HUES64 (cell line): ENCODE results near the gene HSPB8.

ENCODE experiments used
- H3K27ac ChIP-seq: 2 replicates; pipeline ENCODE4 v1.7.0; 2013; ENCODE audit warnings: low read depth, low read length, inconsistent platforms
- H3K27me3 ChIP-seq: 2 replicates; pipeline ENCODE4 v1.6.1; 2013; ENCODE audit warnings: mild to moderate bottlenecking, low read length; ENCODE audit not compliant: insufficient read depth
- H3K36me3 ChIP-seq: 2 replicates; pipeline ENCODE4 v1.6.1; 2013; ENCODE audit warnings: mild to moderate bottlenecking, low read length; ENCODE audit not compliant: insufficient read depth
- H3K4me1 ChIP-seq: 2 replicates; pipeline ENCODE4 v1.6.1; 2013; ENCODE audit warnings: mild to moderate bottlenecking, low read length, moderate library complexity; ENCODE audit not compliant: insufficient read depth
- H3K4me3 ChIP-seq: 2 replicates; pipeline ENCODE4 v1.5.1; 2013; ENCODE audit warnings: mild to moderate bottlenecking, low read length, moderate library complexity
- H3K9ac ChIP-seq: 2 replicates; pipeline ENCODE4 v1.6.1; 2013; ENCODE audit warnings: mild to moderate bottlenecking, low read depth, low read length
- H3K9me3 ChIP-seq: 2 replicates; pipeline ENCODE4 v1.6.1; 2013; ENCODE audit warnings: low read depth, low read length; ENCODE audit not compliant: insufficient read depth
- WGBS: fragments of 150-250, 120-280 bp; methylation state at CpG from one replicate; pipeline ENCODE4 v1.1.7; 2013; ENCODE audit warnings: missing lambda C conversion rate; 5-methylcytosine and 5-hydroxymethylcytosine counted together

Gene HSPB8

DNA sequence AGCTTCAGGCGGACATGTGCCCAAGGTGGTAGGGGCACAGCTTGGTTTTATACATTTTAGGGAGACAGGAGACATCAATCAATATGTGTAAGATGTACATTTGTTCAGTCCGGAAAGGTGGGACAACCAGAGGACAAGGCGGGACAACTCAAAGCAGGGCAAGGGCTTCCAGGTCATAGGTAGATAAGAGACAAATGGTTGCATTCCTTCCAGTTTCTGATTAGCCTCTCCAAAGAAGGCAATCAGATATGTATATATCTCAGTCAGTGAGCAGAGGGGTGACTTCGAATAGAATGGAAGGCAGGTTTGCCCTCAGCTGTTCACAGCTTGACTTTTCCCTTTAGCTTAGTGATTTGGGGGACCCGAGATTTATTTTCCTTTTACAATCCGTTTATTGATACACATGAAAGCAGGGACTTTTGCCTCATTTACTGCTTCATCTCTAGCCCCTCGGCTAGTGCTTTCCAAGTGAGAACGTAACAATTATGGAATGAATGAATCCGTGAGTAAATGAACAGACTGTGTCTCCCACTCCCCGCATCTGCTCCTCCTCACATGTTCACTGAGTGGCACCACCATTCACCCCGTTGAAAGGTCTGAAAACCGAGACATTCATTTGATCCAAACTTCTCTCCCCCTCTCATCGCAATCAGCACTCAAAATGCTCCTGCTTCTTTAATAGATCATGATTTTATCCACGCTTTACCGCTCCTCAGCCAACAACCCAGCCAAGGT is 6.9 kb upstream of the HSPB8 start:
- 90% methylated on average over 15 of the region's 15 CpGs for WGBS
- H3K9me3 ChIP-seq: no peaks in the 10 kb centered on the region
- no peaks in the 10 kb centered on the region for H3K27me3 ChIP-seq
- no peak overlapping the region for H3K4me3 ChIP-seq
- H3K9ac ChIP-seq: no peak overlapping the region
- no peak overlapping the region for H3K27ac ChIP-seq
- 0 out of 2 replicates have a peak, but pooled peaks cover 3% of the 10 kb centered on the region for H3K4me1 ChIP-seq
- H3K36me3 ChIP-seq: no peaks in the 10 kb centered on the region

DNA sequence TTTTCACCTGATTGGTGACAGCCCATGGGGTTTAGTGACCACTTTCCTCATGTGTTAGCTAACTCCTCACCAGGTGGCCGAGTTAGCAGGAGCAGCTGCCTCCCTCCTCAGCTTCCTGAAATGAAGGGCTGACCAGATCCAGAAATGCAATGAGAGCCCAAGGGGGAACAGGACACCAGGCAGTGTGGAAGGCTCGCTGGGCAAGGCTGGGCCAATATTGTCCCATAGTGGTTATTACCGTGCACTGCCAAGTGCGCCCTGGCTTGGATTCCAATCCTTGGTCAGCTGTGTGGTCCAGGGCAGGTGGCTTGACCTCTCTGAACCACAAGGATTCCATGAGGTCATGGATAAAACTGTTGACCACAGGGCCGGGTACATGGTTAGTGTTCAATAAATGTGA is 3.6 kb upstream of the HSPB8 start:
- Histone ChIP-seq H3K27ac (no peak overlapping the region), H3K4me3 (no peak overlapping the region), H3K27me3 (peaks cover 7% of the 10 kb centered on the region), H3K9ac (no peak overlapping the region), H3K4me1 (peaks cover 23% of the 10 kb centered on the region), H3K36me3 (no peaks in the 10 kb centered on the region), H3K9me3 (no peaks in the 10 kb centered on the region)
- 83% methylated on average over 5 of the region's 5 CpGs for WGBS

DNA sequence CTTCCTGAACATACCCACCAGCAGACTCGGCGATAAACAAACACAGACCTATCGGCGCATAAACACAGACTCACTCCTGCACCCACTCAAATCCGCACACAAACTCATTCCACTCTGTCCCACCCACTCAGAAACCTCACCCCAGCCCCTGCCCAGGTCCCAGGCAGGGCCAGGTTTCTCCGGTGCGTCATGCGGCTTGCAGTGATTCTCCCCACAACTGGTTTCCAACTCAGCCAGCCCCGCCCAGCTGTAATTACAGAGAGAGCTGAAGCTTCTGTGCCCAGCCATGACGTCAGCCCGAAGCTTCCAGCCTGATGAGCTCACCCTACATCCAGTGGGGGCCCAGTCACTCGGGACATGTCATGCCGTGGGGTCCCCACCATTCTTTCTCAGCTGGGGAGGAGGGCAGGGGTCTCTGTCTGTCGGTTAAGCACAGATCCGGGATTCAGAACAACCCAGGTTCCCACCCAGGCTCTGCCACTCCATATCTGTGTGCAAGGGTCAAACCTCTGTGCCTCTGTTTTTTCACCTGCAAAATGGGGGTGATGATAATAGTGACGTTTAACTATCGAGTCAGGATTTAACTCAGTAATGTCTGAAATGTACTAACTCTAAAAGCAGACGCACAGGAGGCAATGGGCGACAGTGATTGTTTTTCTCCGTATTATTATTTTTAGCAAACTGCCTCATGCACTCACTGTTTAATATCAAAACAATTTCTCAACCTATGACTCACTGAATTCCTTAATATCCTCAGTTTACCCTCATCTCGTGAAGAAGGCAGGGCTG is 2.3 kb upstream of the HSPB8 start:
- H3K36me3 ChIP-seq: no peaks in the 10 kb centered on the region
- H3K9ac ChIP-seq: no peak overlapping the region
- no peak overlapping the region for H3K4me3 ChIP-seq
- H3K27me3 ChIP-seq: peaks cover 7% of the 10 kb centered on the region
- H3K27ac ChIP-seq: no peak overlapping the region
- H3K4me1 ChIP-seq: peaks cover 36% of the 10 kb centered on the region
- WGBS: 69% methylated on average over 21 of the region's 21 CpGs
- H3K9me3 ChIP-seq: no peaks in the 10 kb centered on the region

DNA sequence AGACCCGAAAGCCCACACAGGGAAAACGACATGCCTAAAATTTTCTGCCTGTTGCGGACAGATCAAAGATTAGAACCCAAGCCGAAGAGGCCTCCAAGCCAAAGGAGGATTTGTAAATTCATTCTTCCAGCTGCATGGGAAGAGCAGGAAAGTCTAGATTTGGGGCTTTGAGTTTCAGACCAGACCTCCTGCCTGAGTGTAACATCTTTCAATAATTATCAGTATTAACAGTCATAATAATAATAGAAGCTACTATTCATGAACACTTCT is 1.7 kb upstream of the HSPB8 start:
- no peaks in the 10 kb centered on the region for H3K9me3 ChIP-seq
- 90% methylated on average over 4 of the region's 4 CpGs for WGBS
- H3K4me1 ChIP-seq: peaks cover 40% of the 10 kb centered on the region
- no peak overlapping the region for H3K9ac ChIP-seq
- H3K27me3 ChIP-seq: peaks cover 7% of the 10 kb centered on the region
- H3K4me3 ChIP-seq: no peak overlapping the region
- H3K36me3 ChIP-seq: no peaks in the 10 kb centered on the region
- no peak overlapping the region for H3K27ac ChIP-seq

DNA sequence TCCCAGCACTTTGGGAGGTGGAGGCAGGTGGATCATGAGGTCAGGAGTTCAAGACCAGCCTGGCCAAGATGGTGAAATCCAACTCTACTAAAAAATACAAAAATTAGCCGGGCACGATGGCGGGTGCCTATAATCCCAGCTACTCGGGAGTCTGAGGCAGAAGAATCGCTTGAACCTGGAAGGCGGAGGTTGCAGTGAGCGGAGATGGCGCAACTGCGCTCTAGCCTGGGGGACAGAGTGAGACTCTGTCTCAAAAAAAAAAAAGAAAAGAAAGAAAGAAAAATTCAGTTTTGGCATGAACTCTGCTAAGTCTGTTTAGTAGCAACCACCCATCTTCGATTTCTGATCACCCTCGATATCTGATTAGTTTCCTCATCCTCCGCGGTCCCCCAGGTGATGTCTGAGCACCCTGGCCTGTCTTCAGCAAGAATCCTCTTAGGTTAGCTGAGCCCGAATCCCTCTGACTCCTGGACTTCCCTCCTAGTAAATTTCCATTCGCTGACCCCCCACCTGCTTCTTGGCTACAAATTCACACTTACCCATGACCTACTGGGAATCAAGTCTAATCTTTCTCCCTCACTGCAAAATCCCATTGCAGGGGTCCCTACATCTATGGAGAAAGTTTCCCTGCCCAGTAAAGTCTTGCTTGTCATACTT is 879 bp upstream of the HSPB8 start:
- H3K27me3 ChIP-seq: peaks cover 7% of the 10 kb centered on the region
- peaks cover 40% of the 10 kb centered on the region for H3K4me1 ChIP-seq
- H3K36me3 ChIP-seq: no peaks in the 10 kb centered on the region
- WGBS: 91% methylated on average over 15 of the region's 15 CpGs
- peak overlapping the region; percentile 44; the same call in 1 of the 2 replicates for H3K4me3 ChIP-seq
- H3K9ac ChIP-seq: no peak overlapping the region
- H3K9me3 ChIP-seq: no peaks in the 10 kb centered on the region
- no peak overlapping the region for H3K27ac ChIP-seq

DNA sequence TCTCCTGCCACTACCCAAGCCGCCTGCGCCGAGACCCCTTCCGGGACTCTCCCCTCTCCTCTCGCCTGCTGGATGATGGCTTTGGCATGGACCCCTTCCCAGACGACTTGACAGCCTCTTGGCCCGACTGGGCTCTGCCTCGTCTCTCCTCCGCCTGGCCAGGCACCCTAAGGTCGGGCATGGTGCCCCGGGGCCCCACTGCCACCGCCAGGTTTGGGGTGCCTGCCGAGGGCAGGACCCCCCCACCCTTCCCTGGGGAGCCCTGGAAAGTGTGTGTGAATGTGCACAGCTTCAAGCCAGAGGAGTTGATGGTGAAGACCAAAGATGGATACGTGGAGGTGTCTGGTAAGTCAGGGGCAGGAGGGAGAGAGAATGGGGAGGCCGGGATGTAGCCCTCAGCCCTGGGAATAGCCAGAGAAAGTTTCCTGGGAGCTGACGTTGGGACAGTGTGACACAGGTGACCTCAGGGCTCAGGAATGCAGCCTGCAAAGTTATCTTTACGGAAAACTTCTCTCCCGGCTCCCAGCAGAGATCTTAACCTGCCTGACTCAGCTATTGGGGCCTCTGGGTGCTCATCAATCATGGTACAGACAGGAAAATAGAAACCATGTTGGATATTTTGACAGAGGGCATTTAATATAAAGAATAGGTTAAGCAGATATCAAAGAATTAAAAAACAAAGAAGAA is 747 bp downstream of the HSPB8 start:
- H3K36me3 ChIP-seq: no peaks in the 10 kb centered on the region
- H3K9me3 ChIP-seq: no peaks in the 10 kb centered on the region
- peak overlapping the region; percentile 29; the same call in 1 of the 2 replicates for H3K27ac ChIP-seq
- peak overlapping the region; percentile 44 for H3K4me3 ChIP-seq
- 46% methylated on average over 18 of the region's 18 CpGs for WGBS
- H3K9ac ChIP-seq: peak overlapping the region; percentile 44; the same call in 1 of the 2 replicates
- peaks cover 40% of the 10 kb centered on the region for H3K4me1 ChIP-seq
- peaks cover 7% of the 10 kb centered on the region for H3K27me3 ChIP-seq

DNA sequence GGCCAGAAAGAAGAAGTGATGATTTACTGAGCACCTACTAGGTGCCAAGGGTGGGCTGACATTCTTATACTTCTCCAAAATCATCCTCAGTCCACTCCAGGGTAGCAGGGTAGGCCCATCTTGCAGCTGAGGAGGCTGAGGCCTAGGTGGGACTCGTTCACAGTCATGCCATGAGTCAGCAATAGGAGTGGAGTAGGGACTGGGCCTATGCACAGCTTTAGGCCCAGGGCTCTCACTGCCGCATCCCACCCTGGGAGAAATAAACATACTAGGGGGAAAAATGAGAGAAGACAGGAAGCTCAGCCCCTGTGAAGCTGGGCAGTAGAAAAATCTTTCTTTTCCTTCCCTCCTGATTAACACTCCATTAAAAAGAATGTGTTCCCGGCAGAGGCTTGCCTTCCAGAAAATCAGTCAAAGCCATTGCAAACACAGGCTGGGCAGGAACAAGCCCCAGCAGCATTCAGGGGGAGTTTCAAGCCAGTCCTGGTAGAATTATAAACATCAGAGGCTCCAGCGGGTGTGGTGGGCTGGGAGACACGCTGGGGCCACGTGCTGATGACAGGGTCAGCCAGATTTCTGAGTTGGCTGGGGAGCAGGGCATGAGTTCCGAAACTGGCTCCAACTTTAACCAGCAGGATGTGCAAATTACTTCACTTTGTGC is 1.8 kb downstream of the HSPB8 start:
- Histone ChIP-seq H3K9ac (peak overlapping the region; percentile 2; the same call in 1 of the 2 replicates), H3K27me3 (peaks cover 7% of the 10 kb centered on the region), H3K36me3 (no peaks in the 10 kb centered on the region), H3K4me3 (no peak overlapping the region), H3K27ac (peak overlapping the region; percentile 29; the same call in 1 of the 2 replicates), H3K4me1 (peaks cover 40% of the 10 kb centered on the region), H3K9me3 (no peaks in the 10 kb centered on the region)
- WGBS: 34% methylated on average over 7 of the region's 7 CpGs

DNA sequence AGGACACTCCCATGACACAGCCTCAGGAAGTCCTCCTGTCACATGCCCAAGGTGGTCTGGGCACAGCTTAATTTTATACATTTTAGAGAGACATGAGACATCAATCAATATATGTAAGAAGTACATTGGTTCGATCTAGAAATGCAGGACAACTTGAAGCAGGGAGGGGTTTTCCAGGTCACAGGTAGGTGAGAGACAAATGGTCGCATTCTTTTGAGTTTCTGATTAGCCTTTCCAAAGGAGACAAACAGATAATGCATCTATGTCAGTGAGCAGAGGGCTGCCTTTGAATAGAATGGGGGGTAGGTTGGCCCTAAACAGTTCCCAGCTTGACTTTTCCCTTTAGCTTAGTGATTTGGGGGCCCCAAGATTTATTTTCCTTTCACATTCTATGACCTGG is 2.5 kb downstream of the HSPB8 start:
- Histone ChIP-seq H3K4me1 (peaks cover 38% of the 10 kb centered on the region), H3K9ac (no peak overlapping the region), H3K27ac (no peak overlapping the region; the same call in 1 of the 2 replicates), H3K27me3 (peaks cover 7% of the 10 kb centered on the region), H3K36me3 (no peaks in the 10 kb centered on the region), H3K9me3 (no peaks in the 10 kb centered on the region), H3K4me3 (no peak overlapping the region)
- WGBS: 51% methylated on average over 2 of the region's 2 CpGs

DNA sequence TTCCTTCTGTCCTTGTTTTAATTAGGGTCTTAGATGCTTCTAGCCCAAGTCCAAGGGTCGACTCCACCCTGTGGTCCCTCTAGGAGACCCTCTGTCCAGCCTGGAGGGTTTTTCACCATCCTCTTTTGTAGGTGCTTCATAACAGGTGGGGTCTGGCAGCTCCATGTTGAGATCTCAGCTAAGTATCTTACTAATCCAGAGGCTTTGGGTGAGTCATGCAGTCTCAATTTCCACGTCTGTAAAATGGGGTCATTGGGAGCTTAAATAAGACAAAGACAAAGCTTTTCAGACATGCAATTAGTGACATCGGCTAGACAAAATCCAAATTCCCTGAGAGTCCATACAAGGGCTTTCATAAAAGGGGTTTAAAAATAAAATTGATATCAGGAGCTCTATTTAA is 3.2 kb downstream of the HSPB8 start:
- WGBS: 91% methylated on average over 3 of the region's 3 CpGs
- H3K36me3 ChIP-seq: no peaks in the 10 kb centered on the region
- H3K27ac ChIP-seq: no peak overlapping the region
- no peak overlapping the region for H3K4me3 ChIP-seq
- H3K9me3 ChIP-seq: no peaks in the 10 kb centered on the region
- peaks cover 37% of the 10 kb centered on the region for H3K4me1 ChIP-seq
- H3K9ac ChIP-seq: no peak overlapping the region
- H3K27me3 ChIP-seq: peaks cover 7% of the 10 kb centered on the region

DNA sequence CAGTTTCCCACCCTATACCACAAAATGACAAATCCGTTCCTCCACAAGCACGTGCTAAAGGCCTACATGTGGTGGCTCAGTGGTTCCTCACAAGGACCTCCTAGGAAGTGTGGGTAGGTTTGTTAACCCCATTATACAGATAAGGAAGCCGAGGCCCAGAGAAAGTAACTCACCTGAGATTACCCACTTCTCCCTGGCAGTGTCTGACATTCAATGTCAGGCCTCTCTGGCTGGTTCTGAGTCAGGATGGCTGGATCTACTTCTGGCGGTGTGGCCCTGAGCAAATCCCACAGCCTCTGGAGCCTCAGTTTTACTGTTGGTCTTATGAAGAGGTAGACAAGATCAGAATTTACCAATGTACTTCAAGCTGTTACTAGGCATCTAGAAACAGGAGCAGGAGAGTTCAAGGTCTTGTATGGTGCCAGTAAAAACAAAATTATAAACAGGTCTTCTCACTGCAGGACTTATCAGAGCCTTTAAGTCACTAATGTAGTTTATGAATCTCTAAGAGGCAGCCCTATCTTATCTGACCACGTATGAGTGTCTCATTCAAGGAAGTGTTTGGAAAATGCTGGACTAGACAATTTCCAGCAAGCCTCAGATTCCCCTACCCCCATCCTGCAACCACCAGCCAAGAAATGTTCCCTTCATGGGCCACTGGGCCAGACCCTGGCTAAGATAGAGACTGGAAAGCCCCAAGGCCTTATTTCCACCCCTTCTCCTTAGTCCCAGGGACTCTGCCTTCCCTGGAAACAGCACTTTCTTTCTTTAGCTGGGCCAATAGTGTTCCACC is 4.2 kb downstream of the HSPB8 start:
- Histone ChIP-seq H3K27me3 (peaks cover 7% of the 10 kb centered on the region), H3K4me1 (peaks cover 35% of the 10 kb centered on the region), H3K27ac (no peak overlapping the region), H3K9me3 (no peaks in the 10 kb centered on the region), H3K4me3 (no peak overlapping the region), H3K9ac (no peak overlapping the region), H3K36me3 (no peaks in the 10 kb centered on the region)
- 97% methylated on average over 5 of the region's 5 CpGs for WGBS
